ENCODE results near the gene ZBTB16. TPM values are rescaled to one million over a fixed set of nuclear protein-coding genes. Genes with fewer than 3 reads are reported as not detected.

ZBTB16 gene
- total and polyA plus RNA-seq, 2 of the 4 experiments (the other 2 are of a cell fraction): not detected

- no TSS peak for BruUV-seq (replicated peaks)
- Histone ChIP-seq H2BK5ac (ENCODE audit: low read depth, low read length, poor library complexity, severe bottlenecking) (no peak overlapping the region), H3K9me3 (ENCODE audit: control insufficient read depth, insufficient read depth, low read length) (no peaks in the 10 kb centered on the region), H3K79me1 (ENCODE audit: low read depth in 1 of 2, low read length in 2 of 2) (no peaks in the 10 kb centered on the region), H3K9ac (ENCODE audit: low read depth, low read length) (no peak overlapping the region), H3K4ac (ENCODE audit: low read depth, low read length) (no peak overlapping the region), H3K36me3 (ENCODE audit: control insufficient read depth, insufficient read depth, low read length) (no peaks in the 10 kb centered on the region), H2AK9ac (replicated peaks; ENCODE audit: low read depth, low read length, poor library complexity) (no peak overlapping the region), H2BK120ac (ENCODE audit: low read depth, low read length) (no peak overlapping the region), H3K14ac (replicated peaks; ENCODE audit: low read depth, low read length) (no peak overlapping the region), H2AK5ac (ENCODE audit: low read depth, low read length) (no peak overlapping the region), H3K4me2 (ENCODE audit: low read depth, low read length) (no peak overlapping the region), H4K20me1 (ENCODE audit: insufficient read depth, low read length) (0 out of 2 replicates have a peak, but pooled peaks cover 3% of the 10 kb centered on the region), H2BK15ac (ENCODE audit: low read depth, low read length) (no peak overlapping the region), H2AFZ (replicated peaks; ENCODE audit: low read length, poor library complexity) (no peak overlapping the region), H3K9me1 (ENCODE audit: insufficient read depth, low read length) (no peaks in the 10 kb centered on the region; the same call in 1 of the 2 replicates), H3K27me3 (ENCODE audit: control insufficient read depth, insufficient read depth, low read length) (peaks cover 73% of the 10 kb centered on the region), H3K18ac (ENCODE audit: low read depth, low read length) (no peak overlapping the region), H3K23ac (ENCODE audit: low read depth, low read length) (no peak overlapping the region), H3K4me1 (ENCODE audit: control insufficient read depth, insufficient read depth, low read length) (no peaks in the 10 kb centered on the region; the same call in 1 of the 2 replicates), H3K4me3 (ENCODE audit: insufficient read depth, low read depth, low read length) (no peak overlapping the region), H4K91ac (ENCODE audit: insufficient read depth, low read depth, low read length) (no peak overlapping the region), H4K8ac (ENCODE audit: low read depth in 2 of 2, low read length in 2 of 2) (no peak overlapping the region), H4K5ac (ENCODE audit: low read depth, low read length) (no peak overlapping the region), H3K56ac (ENCODE audit: extremely low read depth, insufficient read depth, low read length) (no peak overlapping the region), H3K27ac (ENCODE audit: insufficient read depth, low read length) (no peak overlapping the region), H2BK20ac (ENCODE audit: low read depth, low read length) (no peak overlapping the region)
- WGBS, 2 experiments (ENCODE audit: extremely low coverage in 2 of 2, insufficient read length in 1 of 2): 30% methylated on average over 4 of the region's 15 CpGs; no CpG with 5 or more reads in 1 of the 2 experiments
- no peak for DNase-seq
- ChIA-PET POLR2A (ENCODE audit: unreplicated experiment) (no interaction called here), CTCF (no interaction called here)
- ATAC-seq (ENCODE audit: low read depth): no peak
- no peak for TF ChIP-seq RCOR1 (IDR thresholded peaks at IDR 0.05; ENCODE audit: insufficient replicate concordance, low read length)
- TF ChIP-seq MAFK (IDR thresholded peaks at IDR 0.05; ENCODE audit: low read depth, low read length): no peak
- no peak for TF ChIP-seq NFE2L2 (IDR thresholded peaks at IDR 0.05; ENCODE audit: low read depth, low read length)
- TF ChIP-seq BHLHE40 (IDR thresholded peaks at IDR 0.05; ENCODE audit: low read depth, low read length): no peak
- no peak for TF ChIP-seq SMC3 (IDR thresholded peaks at IDR 0.05; ENCODE audit: low read depth, low read length)
- TF ChIP-seq CEBPB (IDR thresholded peaks at IDR 0.05; ENCODE audit: low read depth, low read length): no peak
- TF ChIP-seq CHD1 (IDR thresholded peaks at IDR 0.05; ENCODE audit: low read depth, low read length): no peak
- TF ChIP-seq CTCF (conservative IDR thresholded peaks at IDR 0.05; ENCODE audit: low read depth, low read length): no peak
- TF ChIP-seq, protein P1, sequence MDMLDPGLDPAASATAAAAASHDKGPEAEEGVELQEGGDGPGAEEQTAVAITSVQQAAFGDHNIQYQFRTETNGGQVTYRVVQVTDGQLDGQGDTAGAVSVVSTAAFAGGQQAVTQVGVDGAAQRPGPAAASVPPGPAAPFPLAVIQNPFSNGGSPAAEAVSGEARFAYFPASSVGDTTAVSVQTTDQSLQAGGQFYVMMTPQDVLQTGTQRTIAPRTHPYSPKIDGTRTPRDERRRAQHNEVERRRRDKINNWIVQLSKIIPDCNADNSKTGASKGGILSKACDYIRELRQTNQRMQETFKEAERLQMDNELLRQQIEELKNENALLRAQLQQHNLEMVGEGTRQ (IDR thresholded peaks at IDR 0.05; ENCODE audit: low read depth, low read length): no peak
- TF ChIP-seq RAD21 (IDR thresholded peaks at IDR 0.05; ENCODE audit: low read length): no peak
- no peak for TF ChIP-seq MAZ (IDR thresholded peaks at IDR 0.05; ENCODE audit: borderline replicate concordance, low read depth, low read length)
- no peak for TF ChIP-seq FOS (IDR thresholded peaks at IDR 0.05; ENCODE audit: low read depth, low read length)
- no peak for TF ChIP-seq RFX5 (IDR thresholded peaks at IDR 0.05; ENCODE audit: low read depth, low read length)
- no peak for TF ChIP-seq MXI1 (IDR thresholded peaks at IDR 0.05; ENCODE audit: borderline replicate concordance, low read depth, low read length)
- TF ChIP-seq ELK1 (IDR thresholded peaks at IDR 0.05; ENCODE audit: borderline replicate concordance, low read depth, low read length): no peak
- in situ Hi-C loops (cut with MboI; ENCODE audit: low sequenced_read_pairs) (no loop called here), dilution Hi-C loops (cut with HindIII; ENCODE audit: low sequenced_read_pairs, unreplicated experiment) (no loop called here), intact Hi-C loops (cut with micrococcal nuclease) (no loop called here)
These were observed 111.9 kb downstream of the ZBTB16 start for GRCh38 chr11:114171257-114172054.

Measured in IMR-90 (cell line).